GM23248 (cell line): ENCODE measurements around the gene RAB25.

Source experiments
- EZH2 ChIP-seq: fragments of 200-600 bp; sonication (generic); IDR thresholded peaks from 2 replicates; pipeline ENCODE4 v1.6.1; 2018; ENCODE audit warnings: antibody characterized with exemption, mild to moderate bottlenecking; ENCODE audit not compliant: insufficient read depth, poor library complexity, severe bottlenecking
- EZH2phosphoT487 ChIP-seq: fragments of 200-600 bp; sonication (generic); IDR thresholded peaks from 2 replicates; pipeline ENCODE4 v1.6.1; 2018; ENCODE audit warnings: antibody characterized with exemption, moderate library complexity, mild to moderate bottlenecking, low read depth; ENCODE audit not compliant: insufficient read depth

DNA sequence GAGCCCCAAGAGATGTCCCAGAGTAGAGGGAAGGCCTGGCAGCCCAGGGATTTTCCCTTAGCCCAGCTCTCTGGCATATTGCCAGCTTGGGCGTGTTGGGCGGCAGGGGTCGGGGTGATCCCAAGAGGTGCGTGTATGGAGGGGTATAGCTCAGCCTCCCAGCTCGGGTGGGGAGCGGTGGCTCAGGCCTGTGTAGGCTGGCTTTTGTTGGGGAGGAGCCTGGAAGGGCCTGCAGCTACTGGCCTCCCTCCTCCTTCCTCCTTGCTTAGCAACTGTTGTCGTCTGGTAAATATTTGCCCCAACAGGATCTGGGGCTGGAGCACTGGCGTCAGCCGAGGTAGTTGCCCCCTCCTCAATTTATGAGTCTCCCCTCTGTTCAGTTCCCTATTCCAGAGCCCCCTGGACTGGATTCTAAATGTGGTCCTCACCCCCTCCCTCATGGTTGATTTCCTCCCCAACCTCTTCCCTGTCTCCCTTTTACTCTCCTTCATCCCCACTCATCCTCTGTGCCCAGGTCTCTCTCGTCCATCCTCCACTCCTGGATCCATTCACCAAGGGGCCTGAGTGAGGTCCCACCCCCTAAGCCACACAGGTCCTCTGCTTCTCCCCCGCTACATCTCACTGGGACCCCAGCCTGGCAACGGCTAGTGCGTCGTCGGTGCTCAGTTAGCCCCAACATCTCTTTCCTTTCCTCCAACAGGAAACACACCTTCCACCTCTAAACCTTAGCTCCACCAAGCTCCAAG lies 43.3 kb downstream of the RAB25 start:
- TF ChIP-seq EZH2phosphoT487, result no peak
- TF ChIP-seq EZH2, result no peak
